GDM1 (cell line): Measurements from ENCODE around the gene CGB3.
A peak's percentile ranks its signal among the peaks of the same experiment; 100 is the strongest.

ENCODE experiments used
- DNase-seq: peaks from one replicate; lab custom pipeline; 2025; lab: John Stamatoyannopoulos, UW

CGB3 gene

DNA sequence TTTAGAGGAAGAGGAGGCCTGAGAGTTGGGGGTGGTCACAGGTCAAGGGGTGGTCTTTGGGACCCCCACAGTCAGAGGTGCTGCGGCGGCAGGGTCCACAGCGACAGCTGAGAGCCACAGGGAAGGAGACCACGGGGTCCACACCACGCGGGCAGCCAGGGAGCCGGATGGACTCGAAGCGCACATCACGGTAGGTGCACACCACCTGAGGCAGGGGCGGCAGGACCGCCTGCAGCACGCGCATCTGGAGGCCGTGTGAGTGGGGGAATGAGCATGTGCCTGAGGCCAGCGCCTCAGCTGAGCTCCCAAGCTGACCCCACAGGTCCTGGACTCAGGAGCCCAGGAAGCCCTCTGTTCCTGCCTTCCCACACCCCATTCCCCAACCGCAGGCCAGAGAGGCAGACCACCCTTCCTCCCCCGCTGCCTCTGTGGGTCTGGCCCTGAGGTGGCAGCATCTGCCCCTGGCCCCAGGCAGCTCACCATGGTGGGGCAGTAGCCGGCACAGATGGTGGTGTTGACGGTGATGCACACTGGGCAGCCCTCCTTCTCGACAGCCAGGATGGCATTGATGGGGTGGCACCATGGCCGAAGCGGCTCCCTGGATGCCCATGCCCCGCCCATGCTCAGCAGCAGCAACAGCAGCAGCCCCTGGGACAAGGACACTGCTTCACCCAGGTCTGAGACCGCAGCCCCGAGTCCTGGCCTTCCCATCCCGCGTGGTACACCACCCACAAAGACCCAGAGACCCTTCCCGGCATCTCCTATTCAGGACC, 7.9 kb downstream of the CGB3 start:
- no peak for DNase-seq

DNA sequence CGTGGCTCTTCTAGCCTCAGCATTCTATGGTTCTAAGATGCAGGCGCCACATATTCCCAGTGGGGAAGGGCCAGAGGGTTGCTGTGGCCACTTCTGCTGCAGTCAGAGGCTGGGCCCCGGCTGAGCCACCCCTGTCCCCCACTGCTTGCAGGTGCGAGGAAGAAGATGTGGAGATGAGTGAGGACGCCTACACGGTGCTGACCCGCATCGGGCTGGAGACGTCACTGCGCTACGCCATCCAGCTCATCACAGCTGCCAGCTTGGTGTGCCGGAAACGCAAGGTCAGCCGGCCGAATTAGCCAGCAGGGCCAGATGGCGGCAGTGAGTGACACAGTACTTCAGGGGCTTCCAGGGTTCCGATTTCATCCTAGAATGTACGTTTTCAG, 9.3 kb downstream of the CGB3 start:
- no peak for DNase-seq

DNA sequence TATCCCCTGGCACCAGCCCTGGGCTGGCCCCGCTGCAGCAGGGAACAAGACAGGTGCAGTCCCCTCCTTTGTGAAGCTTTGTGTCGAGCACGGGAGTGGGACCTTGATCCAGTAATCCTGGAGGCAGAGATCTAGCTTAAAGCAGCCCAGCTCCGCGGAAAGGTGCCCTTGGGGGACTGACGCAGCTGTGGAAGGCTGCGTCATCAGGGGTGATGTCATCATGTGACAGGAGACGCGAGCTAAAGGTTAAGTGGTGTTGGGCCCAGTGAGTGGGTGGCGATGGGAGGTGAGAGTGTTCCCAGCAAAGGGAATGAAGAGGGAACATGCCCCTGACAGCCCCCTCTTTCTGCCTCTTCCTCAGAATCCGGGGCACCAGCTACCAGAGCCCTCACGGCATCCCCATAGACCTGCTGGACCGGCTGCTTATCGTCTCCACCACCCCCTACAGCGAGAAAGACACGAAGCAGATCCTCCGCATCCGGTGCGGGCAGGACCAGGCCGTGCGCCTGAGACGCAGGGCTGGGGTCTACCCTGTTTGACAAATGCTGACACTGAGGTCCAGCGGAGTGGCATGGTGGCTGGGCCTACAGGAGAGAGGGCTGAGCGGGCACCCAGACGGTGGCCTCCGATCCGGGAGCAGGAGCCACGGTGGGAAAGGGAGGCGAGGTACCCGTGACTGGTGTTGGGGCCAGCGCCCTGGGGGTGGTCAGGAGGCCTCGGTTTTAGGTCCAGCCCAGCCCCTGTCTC, 9.8 kb downstream of the CGB3 start:
- no peak for DNase-seq

DNA sequence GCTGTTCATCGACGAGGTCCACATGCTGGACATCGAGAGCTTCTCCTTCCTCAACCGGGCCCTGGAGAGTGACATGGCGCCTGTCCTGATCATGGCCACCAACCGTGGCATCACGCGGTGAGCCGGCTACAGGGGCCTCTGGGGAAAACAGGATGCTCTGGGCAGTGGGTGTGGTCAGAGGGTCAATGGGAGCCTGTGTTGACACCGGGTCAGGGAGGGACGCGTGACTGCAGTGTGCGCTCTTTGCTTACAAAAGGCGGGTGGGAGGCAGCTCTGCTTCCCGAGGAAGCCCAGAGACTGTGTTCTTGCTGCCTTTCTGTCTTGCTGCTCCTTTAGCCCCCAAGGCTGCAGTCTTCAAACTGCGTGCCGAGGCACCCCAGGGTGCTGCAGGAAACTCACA, 12.9 kb downstream of the CGB3 start:
- no peak for DNase-seq

DNA sequence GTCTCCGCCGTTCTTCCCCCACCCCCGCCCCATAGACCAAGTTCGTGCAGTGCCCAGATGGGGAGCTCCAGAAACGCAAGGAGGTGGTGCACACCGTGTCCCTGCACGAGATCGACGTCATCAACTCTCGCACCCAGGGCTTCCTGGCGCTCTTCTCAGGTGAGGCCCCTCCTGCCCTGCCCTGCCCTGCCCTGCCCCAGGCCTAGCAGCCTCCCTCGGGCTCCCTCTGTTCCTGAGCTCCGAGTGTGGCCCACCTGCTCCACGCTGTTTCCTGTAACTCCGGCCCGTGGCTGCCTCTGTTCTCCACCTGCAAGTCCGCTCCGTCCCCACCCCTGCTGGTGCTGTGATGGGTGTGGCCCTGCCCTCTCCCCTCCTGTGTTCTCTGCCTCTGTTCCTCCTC, 13.7 kb downstream of the CGB3 start:
- no peak for DNase-seq

DNA sequence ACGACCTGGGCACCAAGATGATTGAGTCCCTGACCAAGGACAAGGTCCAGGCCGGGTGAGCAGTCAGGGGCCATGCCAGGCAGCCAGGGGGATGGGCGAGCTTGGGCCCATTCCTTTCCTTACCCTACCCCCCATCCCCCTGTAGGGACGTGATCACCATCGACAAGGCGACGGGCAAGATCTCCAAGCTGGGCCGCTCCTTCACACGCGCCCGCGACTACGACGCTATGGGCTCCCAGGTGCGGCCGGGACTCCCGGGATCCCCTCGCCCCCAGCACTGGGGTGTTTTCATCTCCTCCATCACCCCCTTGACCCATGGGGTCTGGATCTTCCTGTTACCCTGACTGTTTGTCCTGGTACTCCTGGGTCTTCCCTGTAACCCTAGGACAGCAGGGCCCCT, 14.3 kb downstream of the CGB3 start:
- no peak for DNase-seq

DNA sequence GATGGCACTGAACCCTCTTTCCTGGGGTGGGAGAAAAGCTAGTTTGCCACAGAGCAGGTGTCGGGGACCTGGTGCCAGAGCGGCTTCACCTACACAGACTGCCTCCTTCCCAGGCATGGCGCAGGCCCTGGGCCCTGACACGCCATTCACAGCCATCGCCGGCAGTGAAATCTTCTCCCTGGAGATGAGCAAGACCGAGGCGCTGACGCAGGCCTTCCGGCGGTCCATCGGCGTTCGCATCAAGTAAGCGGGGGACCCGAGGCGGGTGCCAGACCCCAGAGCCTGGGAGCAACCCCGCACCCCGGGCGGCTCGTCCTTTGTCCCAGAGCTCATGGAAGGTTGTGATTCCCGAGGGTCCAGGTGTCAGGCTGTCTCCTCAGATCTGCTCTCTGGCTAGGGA, 17.2 kb downstream of the CGB3 start:
- DNase-seq, result no peak

DNA sequence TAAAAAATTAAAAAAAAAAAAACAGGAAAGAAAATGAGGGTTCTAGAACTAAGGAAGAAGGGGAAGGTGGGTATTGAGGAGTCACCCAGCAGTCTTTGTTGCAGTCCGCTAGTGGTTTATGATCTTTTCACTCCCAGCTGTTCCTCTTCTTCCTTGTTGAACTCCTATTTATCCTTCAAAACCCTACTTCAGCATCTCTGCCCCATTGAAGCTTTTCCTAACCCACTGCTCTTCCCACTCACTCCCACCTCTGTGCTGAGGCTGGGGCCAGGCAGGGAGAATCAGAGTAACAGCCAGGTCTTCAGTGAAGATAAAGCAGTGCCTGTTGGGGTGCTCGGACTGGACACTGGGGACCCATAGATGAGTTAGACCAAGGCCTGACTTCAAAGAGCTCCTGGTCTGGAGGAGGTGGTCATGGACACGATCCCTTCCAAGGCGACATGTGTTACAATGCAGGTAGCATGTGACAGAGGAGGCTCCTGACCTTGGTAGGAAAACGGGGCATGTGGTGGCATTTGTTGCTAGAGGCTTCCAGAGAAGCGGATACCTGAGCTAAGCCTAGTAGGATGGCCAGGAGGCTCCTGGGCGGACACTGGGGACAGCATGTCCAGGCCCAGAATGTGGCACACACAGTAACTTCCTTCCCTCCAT, 19.0 kb downstream of the CGB3 start:
- no peak for DNase-seq

DNA sequence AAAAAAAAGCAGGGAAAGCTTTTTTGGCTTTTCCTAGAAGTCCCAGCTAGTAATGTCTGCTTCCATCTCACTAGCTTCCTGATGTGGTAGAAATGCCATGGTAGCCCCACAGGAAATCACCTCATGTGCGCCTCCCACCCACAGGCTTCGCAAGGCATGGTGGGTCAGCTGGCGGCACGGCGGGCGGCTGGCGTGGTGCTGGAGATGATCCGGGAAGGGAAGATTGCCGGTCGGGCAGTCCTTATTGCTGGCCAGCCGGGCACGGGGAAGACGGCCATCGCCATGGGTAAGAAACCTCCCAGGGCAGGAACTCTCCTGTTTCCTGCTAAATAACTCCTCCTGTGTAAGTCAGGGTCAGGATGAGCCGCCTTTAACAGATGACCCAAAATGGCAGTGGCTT, 20.0 kb downstream of the CGB3 start:
- no peak for DNase-seq

DNA sequence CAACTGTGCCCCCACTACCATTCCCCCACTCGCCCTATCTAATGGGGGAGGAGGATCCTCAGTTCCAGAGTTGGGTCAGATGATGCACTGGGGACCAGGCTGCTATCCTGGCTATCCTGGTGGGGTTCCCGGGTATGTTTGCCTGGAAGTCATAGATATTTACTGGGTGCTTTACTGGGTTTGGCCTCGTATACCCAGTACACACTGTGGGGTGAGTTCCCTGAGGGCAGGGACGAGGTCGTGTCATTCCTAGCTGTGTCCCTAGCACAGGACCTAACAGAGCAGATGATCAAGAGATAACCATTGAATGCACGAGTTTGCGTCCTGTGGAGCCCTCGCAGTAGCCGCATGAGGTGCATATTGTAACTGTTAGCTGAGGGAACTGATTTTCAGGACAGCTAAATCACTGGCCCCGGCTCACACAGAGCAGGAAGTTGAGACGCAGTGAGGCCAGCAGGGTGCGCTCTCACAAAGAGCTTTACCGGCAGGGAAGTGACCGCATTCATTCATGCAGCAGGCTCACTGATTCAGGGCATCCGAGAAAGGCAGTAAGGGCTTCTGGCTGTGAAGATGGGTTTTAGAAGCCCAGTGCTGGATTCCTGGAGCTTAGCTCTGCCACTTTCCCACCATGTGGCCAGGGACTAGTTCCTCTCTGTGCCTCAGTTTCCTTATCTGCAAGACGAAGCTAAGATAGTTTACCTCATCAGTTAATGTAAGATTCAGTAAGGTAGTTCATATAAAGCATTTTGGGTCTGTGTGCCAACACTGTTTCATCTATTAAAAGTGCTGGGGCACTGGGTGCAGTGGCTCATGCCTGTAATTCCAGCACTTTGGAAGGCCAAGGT, 24.4 kb downstream of the CGB3 start:
- DNase-seq, result no peak

DNA sequence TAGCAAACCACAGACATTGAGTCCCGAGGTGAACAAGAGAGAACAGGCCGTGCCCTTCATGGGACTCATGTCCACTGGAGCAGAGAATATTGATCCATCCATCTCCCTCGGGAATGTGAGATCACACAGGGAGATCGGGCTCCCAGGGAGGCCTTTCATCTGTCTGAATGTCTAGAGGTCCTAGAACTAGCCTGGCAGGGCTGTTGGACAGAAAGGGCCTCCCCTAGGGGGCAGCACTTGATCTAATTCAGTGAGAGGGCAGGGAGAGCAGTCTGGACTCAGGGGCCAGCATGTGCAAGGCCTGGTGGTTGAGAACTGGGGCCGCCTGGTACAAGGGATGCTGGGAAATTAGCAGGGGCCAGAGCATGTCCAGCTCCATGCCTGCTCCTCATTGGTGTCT, 26.2 kb downstream of the CGB3 start:
- peak; percentile 42 for DNase-seq

DNA sequence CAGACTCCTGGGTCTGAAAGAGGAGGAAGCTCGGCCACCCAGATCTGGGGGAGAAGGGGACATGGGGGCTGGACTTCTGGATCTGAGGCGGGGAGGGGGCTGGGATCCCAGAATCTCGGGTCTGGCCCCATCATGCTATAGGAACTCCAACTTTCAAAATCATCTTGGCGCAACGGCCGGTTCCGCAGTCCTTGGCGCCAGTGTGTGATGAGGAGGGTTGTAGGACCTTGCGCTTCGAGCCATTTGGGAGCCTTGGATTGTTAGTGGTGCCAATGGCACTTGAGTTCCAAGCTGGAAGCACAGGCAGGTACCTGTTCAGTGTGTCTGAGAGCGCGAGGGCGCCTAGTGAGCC, 30.1 kb downstream of the CGB3 start:
- DNase-seq, result no peak

DNA sequence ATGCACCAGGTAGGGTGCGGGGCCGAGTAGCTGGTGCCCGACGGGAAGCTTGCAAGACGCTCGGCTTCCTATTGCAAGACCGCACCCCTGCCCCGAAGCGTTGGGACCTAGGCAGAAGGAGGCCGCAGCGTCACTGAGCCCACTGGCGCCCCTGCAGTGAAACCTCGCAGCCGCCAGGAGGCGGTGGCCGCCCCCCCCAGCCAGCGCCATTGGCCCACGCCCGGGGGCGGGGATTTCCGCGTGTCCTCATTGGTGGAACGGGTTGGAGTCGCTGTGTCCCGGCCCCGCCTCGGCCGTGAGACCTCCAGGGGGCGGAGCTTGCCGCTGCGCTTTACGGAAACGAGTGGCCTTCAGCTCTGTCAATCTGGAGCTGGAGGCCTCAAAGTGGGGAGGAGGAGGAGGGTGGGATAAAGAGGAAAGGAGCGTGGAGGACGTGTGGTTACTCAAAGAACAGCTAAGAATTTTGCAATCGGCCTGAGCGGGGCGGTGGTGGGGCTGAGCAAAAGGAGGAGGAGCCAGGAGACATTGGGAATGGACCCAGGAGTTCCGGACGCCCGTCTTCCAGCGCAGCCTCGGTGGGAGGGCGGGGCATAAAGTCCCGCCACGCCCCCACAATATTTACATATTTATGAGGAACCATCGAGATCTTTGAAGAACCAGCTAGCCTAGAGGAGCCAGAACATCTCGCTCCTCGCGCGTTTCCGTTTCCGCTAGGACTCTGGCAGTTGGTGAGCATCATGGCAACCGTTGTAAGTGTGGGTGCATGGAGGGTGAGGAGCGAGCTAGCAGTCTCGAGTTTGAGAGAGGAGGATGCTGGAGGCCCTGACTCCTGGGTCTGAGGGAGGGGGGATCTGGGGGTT, 30.7 kb downstream of the CGB3 start, which contains the start of the genes GYS1 and RUVBL2:
GYS1 (minus strand) TSS at position 135 of the 860 bp plus-strand sequence. CDS start 197 bp downstream, outside the sequence.
RUVBL2 (plus strand) TSS at position 713 of the 860 bp plus-strand sequence; CDS start at position 738, 25 bp downstream.
- peak; percentile 99 for DNase-seq

DNA sequence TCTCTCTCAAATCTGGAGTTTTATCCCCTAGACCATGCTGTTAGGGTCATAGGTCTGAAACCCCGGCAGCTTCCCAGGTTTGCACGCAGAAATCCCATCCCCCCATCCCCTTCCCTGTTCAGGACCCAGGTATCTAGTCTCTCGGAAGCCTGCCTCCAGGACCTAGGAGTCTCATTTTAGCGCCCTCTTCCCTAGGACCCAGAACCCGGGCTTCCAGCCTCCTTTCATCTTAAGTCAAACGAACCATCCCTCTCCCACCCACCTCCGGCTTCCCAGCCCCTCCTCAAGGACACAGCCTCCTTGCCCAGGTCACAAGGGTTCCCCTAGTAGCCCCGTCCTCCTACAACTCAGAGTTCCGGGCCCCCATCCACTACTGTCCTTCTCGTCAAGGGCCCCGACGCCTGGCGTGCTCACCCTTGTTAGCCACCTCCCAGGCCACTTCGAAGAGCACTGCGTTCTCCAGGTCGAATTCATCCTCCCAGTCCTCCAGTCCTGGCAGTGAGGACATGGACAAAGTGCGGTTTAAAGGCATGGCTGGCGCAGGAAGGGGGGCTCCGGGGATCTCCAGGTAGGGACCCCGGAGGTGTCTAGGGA, 31.5 kb downstream of the CGB3 start:
- no peak for DNase-seq

DNA sequence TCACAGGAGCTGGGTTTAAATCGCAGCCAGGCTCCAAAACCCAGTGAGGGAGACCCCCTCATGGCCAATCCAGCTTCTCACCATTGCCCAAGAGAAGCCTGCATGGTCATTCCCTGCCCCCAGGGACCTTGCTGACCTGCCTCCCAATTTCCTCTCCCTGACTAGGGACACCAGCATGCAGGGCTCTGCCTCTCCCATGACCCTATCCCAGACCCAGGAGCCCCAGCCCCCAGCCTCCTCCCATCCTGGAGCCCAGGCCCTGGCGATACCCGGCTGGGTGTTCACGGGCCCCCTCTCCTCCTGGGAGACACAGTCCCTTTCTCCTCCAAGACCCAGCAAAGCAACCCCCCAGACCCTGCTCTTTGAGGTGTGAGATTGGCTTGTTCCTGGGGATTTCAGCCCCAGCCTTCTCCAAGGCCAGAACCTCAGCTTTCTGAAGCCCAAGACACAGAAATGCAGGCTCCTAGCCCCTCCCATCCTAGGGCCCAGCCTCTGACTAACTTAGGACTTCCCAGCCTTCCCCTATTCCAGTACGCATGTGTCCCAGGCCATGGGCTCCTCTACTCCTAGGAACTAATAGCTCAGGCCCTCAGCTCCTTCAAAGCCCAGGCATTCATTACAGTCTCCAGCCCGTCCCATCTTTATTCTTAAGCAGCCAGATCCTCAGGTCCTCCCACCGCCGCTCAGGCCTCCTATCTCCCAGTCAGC, 32.1 kb downstream of the CGB3 start:
- no peak for DNase-seq

DNA sequence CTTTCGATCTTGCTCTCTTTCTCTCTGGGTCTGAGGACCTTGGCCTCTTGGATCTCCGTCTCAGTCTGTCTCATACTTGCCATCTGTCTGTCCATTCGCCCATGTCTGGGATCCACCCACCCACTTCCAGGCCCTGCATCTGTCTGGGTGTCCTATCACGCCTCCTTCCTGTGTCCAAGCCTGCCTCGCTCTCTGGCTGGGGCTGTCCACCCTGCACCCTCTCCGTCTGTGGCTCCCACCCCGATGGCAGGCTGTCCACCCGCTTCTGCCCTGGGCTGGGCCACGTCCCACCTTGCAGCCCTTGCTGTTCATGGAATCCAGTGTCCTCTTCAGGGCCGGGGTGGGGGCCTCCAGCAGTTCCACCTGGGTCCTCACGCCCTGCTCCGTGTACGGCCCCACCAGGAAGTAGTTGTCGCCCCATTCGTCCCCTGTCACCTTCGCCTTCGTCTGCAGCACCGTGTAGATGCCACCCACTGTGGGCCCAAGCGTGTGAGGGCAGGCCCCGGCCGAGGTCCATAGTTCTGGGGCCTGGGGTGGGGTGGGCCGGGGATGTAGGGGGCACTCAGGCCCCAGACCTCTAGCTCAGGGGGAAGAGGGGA, 33.0 kb downstream of the CGB3 start:
- DNase-seq, result no peak

DNA sequence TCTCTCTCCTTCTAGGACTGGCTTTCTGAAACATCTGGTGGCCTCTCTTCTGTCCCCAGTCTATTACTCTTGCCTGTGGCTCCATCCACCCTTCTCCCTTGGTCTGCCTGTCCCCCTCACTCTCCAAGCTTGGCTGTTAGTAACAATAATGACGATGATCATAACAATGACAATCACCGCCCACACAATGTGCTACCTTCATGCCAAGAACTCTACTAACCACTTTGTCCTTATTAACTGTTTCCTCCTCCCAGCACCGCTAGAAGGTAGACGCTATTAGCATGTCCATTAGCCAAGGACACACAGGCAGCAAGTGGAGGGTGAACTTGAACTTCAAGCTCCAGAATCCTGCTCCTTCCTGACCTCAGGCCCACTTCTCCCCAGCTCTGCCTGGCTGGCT, 33.7 kb downstream of the CGB3 start:
- DNase-seq, result no peak

DNA sequence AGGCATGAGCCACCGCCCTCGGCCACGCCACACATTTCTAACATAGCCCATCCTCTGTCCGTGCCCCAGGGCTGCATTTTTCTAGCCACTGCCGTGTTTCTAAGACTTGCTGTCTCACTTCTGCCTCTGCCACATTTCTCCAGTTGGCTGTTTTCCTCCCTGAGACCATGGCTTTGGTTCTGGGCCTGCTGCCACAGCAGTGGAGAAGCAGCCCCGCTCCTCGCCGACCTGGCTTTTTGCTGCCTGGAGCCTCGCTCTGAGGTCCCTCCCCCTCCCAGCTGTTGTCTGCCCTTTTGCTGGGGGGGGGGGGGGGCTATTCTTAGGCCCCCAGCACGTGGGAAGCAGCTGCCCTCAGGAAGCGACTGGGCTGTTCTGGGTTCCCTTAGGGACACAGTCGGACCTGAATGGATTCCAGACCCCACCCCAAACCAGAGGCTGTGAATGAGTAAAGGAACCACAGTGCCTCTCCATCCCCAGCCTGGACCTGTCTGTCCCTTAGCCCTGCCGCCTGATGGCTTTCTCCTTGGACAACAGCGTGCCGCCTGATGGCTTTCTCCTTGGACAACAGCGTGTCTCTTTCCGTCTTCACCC, 34.3 kb downstream of the CGB3 start:
- DNase-seq, result no peak

DNA sequence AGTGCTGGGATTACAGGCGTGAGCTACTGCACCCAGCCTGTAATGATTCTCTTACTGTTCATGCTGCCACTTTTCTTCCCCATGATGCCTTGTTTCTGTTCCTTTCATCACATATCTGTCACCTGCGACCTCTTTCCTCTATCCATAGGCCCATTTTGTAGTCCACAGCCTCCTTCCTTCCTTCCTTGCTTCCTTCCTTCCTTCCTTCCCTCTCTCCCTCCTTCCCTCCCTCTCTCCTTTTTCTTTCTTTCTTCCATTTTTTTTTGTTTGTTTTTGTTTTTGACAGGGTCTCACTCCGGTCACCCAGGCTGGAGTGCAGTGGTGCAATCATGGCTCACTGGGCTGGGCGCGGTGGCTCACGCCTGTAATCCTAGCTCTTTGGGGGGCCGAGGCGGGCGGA, 35.3 kb downstream of the CGB3 start:
- no peak for DNase-seq
